Ovary (tissue), 9 donors: ENCODE data around the gene C9orf40. TPM values are rescaled to one million over a fixed set of nuclear protein-coding genes. Genes with fewer than 3 reads are reported as not detected.

ENCODE experiments used
- DNase-seq, 5 donors: peaks; one replicate each; pipeline ENCODE4 v3.0.0-alpha.2; 2019 to 2020
- H3K27ac ChIP-seq, 2 donors: fragments of 200-600 bp; one replicate each; pipeline versions ENCODE4 v1.5.1 to v1.8.0; 2019 to 2022
- H3K27me3 ChIP-seq: fragments of 200-600 bp; one replicate; pipeline ENCODE4 v1.8.0; 2022
- H3K36me3 ChIP-seq: fragments of 200-600 bp; sonication (generic); one replicate; pipeline ENCODE4 v1.5.1; 2019
- H3K4me1 ChIP-seq: one replicate; pipeline ENCODE4 v1.8.1; 2013; ENCODE audit warnings: mild to moderate bottlenecking, moderate library complexity; ENCODE audit not compliant: insufficient read depth
- H3K4me3 ChIP-seq: fragments of 200-600 bp; sonication (generic); one replicate; pipeline ENCODE4 v1.5.1; 2017
- H3K9me3 ChIP-seq, 2 donors: fragments of 200-600 bp in 1 of 2; sonication (generic) in 1 of 2; one replicate each; pipeline versions ENCODE4 v1.5.1 to v1.8.1; 2013 to 2019; ENCODE audit warnings: mild to moderate bottlenecking in 1 of 2, moderate library complexity in 1 of 2
- CTCF ChIP-seq, 3 donors: fragments of 450-650 bp in 2 of 3; fragments of 200-600 bp in 1 of 3; IDR thresholded peaks; one replicate each; pipeline versions ENCODE4 v1.5.1 to v1.8.0; 2016 to 2022; ENCODE audit warnings: antibody characterized with exemption in 3 of 3, mild to moderate bottlenecking in 1 of 3
- EP300 ChIP-seq: sonication (generic); formaldehyde crosslinking; IDR thresholded peaks from one replicate; pipeline ENCODE4 v1.6.1; 2017; ENCODE audit warnings: antibody characterized with exemption
- POLR2A ChIP-seq: fragments of 450-650 bp; IDR thresholded peaks from one replicate; pipeline ENCODE4 v1.6.1; 2017; ENCODE audit warnings: antibody characterized with exemption, mild to moderate bottlenecking, moderate library complexity
- WGBS, 3 donors: extraction: QIAGEN DNeasy Blood & Tissue Kit in 1 of 3; methylation state at CpG; one replicate each; pipeline versions ENCODE4 v1.1.5 to v1.1.7; 2013 to 2017; 5-methylcytosine and 5-hydroxymethylcytosine counted together
- intact Hi-C, 4 donors: fragments of 100-400 bp; cut with DNase I; formaldehyde crosslinking; loops; one replicate each; pipeline versions ENCODE4 v1.11.0 to v1.15.1; 2022 to 2023
- polyA plus RNA-seq, 2 donors: library from polyadenylated mRNA; stranded (reverse); fragments of 200-250 nt in 1 of 2; fragments of 350-450 nt in 1 of 2; fragmentation: Illumina TruSeq in 1 of 2; extraction: RNeasy Lipid Tissue Mini Kit (QIAGEN cat#74804) in 1 of 2; gene quantifications; one replicate each; pipeline ENCODE4 v1.2.3, GENCODE V29; 2013 to 2014
- total RNA-seq, 7 donors: library from RNA; depleted of rRNA in 2 of 7; stranded (reverse); fragments of >200 nt in 2 of 7; fragmentation: NEBNext Ultra II Directional in 3 of 7; extraction: Animal tissue kit (Norgen Biotek cat#: 25700) in 3 of 7; gene quantifications; one replicate each; pipeline versions ENCODE4 v1.1.0 to v1.2.4, GENCODE V29; 2016 to 2023
- donor health status: DM: no; HTN: no; CAD: no; lungs with moderate emphysema.
- donor health status: DM: no; HTN: no; CAD: no.
- donor health status: Bipolar disorder and iron deficiency.
- donor health status: DM: yes; HTN: yes; CAD: no.
- donor health status: DM: no; HTN: no; CAD: no.
- donor health status: DM: yes; HTN: yes; CAD: no.

The C9orf40 gene
- total and polyA plus RNA-seq, 9 donors = 2.1 to 5.0 (median 3.9) TPM

GRCh38 chr9:74949859-74950855, 2.6 kb downstream of the C9orf40 start:
- H3K36me3 ChIP-seq = no peaks in the 10 kb centered on the region
- no peaks in the 10 kb centered on the region for H3K9me3 ChIP-seq
- TF ChIP-seq EP300 (no peak), CTCF (IDR thresholded peaks at IDR 0.05) (no peak), POLR2A (no peak)
- peaks cover 1% of the 10 kb centered on the region for H3K4me1 ChIP-seq
- no peaks in the 10 kb centered on the region for H3K27me3 ChIP-seq
- no peak for DNase-seq
- no peak overlapping the region for H3K4me3 ChIP-seq
- H3K27ac ChIP-seq = no peak overlapping the region
- intact Hi-C loops = loop anchor here in 1 of 4 donors (10.0 kb wide), 2 partner anchors 75 to 135 kb away; partner anchors contain the start of genes CARNMT1, NMRK1 and OSTF1
- 88 to 90% (median 89%) methylated on average over 10 of the region's 10 CpGs for WGBS, 3 donors

- no peak for DNase-seq
- no peak for TF ChIP-seq POLR2A
- no peak for TF ChIP-seq EP300
- Histone ChIP-seq H3K4me3 (no peak overlapping the region), H3K4me1 (peaks cover 1% of the 10 kb centered on the region), H3K27me3 (no peaks in the 10 kb centered on the region), H3K36me3 (no peaks in the 10 kb centered on the region), H3K9me3 (no peaks in the 10 kb centered on the region), H3K27ac (no peak overlapping the region)
- 96 to 98% (median 97%) methylated on average over 2 of the region's 2 CpGs for WGBS, 3 donors
- intact Hi-C loops = no loop called here
These were observed 3.8 kb downstream of the C9orf40 start for GRCh38 chr9:74948937-74949336.

- H3K9me3 ChIP-seq = no peaks in the 10 kb centered on the region
- no peak overlapping the region for H3K4me3 ChIP-seq
- H3K36me3 ChIP-seq = no peaks in the 10 kb centered on the region
- intact Hi-C loops = no loop called here
- no peak for TF ChIP-seq EP300
- TF ChIP-seq POLR2A = no peak
- TF ChIP-seq CTCF (IDR thresholded peaks at IDR 0.05) = no peak
- no peaks in the 10 kb centered on the region for H3K4me1 ChIP-seq
- DNase-seq = no peak
- no peaks in the 10 kb centered on the region for H3K27me3 ChIP-seq
- no peak overlapping the region for H3K27ac ChIP-seq
These were observed 6.0 kb downstream of the C9orf40 start for GRCh38 chr9:74946686-74947085.

GRCh38 chr9:74942801-74943200, 9.9 kb downstream of the C9orf40 start:
- no peak for DNase-seq
- no peak for TF ChIP-seq POLR2A
- no peak for TF ChIP-seq CTCF (IDR thresholded peaks at IDR 0.05)
- intact Hi-C loops = no loop called here
- Histone ChIP-seq H3K4me3 (no peak overlapping the region), H3K27ac (no peak overlapping the region), H3K9me3 (no peaks in the 10 kb centered on the region), H3K27me3 (no peaks in the 10 kb centered on the region), H3K4me1 (no peaks in the 10 kb centered on the region), H3K36me3 (no peaks in the 10 kb centered on the region)
- 45 to 77% (median 66%) methylated on average over 3 of the region's 3 CpGs for WGBS, 3 donors

- Histone ChIP-seq H3K9me3 (no peaks in the 10 kb centered on the region), H3K27ac (no peak overlapping the region), H3K4me1 (no peaks in the 10 kb centered on the region), H3K27me3 (no peaks in the 10 kb centered on the region), H3K36me3 (no peaks in the 10 kb centered on the region), H3K4me3 (no peak overlapping the region)
- TF ChIP-seq EP300 (no peak), CTCF (IDR thresholded peaks at IDR 0.05) (no peak), POLR2A (no peak)
- 36 to 55% (median 46%) methylated on average over 4 of the region's 4 CpGs for WGBS, 3 donors
- intact Hi-C loops = no loop called here
- DNase-seq = no peak
These were observed 12.1 kb downstream of the C9orf40 start for GRCh38 chr9:74940600-74940999.
